CD1c-positive myeloid dendritic cell (primary cell): Measurements from ENCODE around the gene PRKRIP1.
A peak's percentile ranks its signal among the peaks of the same experiment; 100 is the strongest.
"Not testable (repeated sequence)": the region's sequence is repeated elsewhere in the genome, so short reads cannot be mapped to it uniquely, and the experiment has no call there.

Experiments
- DNase-seq: peaks from one replicate; pipeline ENCODE4 v3.0.0-alpha.2; 2016; ENCODE audit errors: extremely low spot score

Gene PRKRIP1

DNA sequence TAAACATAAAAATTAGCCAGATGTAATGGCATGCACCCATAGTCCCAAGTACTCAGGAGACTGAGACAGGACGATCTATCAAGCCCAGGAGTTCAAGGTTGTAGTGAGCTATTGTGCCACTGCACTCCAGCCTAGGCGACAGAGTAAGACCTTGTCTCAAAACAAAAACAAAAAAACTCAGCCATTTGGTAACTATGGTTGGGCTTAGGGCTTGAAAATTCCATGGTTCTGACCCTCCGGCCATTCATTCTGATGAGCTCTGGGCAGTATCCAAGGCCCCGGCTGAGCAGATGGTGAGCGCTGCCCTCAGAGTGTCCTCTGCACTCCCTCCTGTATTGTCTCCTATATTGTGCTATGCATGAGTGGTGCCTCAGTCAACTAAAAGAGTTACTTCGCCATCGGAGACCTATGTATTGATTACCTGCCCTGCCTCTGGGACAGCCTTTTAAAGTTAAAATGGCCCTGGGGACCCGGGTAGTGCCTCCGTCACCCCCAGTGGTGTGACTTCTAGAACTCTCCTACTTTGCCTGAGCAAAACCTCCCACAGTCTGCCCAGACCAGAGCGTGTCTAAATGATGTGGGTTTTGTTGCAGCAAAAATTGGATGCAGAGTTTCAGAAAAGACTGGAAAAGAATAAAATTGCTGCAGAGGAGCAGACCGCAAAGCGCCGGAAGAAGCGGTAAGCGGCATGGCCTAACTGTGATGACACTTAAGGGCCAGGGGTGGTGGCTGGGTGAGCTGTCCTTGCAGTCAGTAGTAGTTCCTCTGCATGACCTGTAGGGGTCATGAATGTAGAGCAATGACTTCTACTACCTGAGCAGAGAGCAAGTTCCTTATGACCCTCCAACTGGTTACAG, 8.1 kb downstream of the PRKRIP1 start:
- DNase-seq = peak; percentile 73

DNA sequence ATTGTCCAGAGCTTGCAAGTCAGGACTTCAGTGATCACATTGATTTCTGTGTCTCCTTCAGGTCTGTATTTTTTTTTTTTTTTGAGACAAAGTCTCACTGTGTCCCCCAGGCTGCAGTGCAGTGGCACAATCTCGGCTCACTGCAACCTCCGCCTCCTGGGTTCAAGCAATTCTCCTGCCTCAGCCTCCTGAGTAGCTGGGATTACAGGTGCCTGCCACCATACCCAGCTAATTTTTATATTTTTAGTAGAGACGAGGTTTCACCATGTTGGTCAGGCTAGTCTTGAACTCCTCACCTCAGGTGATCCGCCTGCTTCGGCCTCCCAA, 8.7 kb downstream of the PRKRIP1 start:
- DNase-seq = not testable (repeated sequence)

DNA sequence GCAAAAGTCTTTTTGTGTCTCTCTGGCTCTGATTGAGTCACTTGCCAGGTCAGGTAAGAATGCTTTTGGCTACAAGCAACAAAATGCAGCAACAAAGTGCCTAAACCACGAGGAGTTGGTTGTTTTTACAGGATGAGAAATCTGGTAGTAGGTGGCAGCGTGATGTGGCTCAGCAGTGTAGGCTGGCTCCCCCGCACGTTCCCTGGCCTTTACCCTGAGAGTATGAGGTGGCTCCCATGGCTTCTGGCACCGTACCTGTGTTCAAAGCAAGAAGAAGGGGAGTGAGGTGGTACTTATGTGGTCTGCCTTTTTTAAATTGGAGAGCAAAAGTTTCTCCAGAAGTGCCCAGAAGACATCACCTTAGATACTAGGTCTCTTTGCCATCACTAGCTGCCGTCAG, 11.7 kb downstream of the PRKRIP1 start:
- DNase-seq = no peak

DNA sequence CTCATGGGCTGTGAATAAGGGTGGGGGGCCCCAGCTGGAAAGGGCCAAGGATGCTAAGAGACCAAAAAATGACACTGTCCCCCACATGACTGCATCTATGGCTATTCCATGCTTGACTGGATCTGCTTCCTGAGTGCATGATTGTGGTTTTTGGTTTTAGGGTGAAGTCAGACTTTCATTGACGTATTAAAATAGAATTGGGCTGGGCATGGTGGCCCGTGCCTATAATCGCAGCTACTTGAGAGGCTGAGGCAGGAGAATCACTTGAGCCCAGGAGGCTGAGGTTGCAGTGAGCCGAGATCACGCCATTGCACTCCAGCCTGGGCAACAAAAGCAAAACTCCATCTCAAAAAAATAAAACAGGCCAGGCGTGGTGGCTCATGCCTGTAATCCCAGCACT, 12.4 kb downstream of the PRKRIP1 start:
- not testable (repeated sequence) for DNase-seq

DNA sequence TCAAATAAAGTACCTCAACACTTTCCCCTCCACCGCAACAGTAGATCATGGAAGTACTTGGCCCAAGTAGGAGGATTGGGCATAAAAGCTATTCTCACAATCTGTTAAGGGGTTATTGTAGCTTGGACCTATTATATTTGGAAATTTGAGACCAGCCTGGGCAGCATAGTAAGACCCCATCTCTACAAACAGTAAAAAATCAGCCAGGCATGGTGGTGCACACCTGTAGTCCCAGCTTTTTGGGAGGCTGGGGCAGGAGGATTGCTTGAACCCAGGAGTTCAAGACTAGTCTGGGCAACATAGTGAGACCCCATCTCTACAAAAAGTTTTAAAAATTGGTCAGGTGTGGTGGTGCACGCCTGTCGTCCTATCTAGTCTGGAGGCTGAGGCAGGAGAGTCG, 13.2 kb downstream of the PRKRIP1 start:
- DNase-seq = no peak

DNA sequence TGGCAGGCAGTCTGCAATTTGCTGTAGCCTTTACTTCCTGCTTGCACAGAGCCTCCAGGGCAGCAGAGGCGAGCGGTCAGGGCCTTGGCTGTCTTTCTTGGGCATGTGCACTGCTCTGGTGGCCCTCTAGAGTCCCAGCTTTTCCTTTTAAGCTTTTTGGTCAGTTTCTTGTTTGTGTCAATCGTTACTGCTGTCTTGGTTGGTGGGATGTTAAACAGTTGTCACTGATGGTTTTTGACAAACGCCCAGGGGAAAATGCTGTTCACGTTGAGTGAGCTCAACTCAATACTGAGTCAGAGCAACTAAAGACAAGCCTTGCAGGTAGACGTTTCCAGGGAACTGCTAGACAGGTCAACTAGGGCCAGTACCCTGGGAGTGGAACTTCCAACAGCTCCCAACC, 14.0 kb downstream of the PRKRIP1 start:
- no peak for DNase-seq

DNA sequence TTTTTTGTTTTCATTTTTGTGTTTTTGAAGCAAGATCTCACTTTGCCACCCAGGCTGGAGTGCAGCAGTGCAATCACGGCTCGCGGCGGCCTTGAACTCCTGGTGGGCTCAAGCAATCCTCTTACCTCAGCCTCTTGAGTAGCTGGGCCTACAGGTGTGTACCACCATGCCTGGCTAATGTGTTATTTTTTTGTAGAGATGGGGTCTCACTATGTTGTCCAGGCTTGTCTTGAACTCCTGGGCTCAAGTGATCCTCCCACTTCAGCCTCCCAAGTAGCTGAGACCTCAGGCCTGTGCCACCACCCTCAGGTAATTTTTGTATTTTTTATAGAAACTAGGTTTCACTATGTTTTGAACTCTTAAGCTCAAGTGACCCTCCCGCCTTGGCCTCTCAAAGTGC, 14.8 kb downstream of the PRKRIP1 start:
- DNase-seq = no peak

DNA sequence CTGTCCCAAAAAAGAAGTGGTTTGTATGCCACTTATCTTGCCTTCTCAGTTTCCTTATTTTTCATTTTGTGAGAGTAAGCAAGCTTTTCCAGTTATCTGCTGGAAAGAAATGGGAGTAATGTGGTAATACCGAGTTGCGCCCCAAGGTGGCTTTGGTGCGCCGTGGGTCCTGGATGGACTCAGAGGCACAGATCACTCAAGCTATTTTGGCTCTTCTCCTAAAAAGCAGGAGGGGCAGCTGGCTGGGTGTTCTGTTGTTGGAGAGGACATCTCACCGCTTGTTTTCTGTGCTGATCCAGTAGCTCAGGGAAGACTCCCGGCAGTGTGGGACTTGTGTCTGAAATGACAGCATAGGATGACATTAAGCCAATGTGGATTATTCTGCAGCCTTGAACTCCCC, 16.4 kb downstream of the PRKRIP1 start:
- peak; percentile 53 for DNase-seq

DNA sequence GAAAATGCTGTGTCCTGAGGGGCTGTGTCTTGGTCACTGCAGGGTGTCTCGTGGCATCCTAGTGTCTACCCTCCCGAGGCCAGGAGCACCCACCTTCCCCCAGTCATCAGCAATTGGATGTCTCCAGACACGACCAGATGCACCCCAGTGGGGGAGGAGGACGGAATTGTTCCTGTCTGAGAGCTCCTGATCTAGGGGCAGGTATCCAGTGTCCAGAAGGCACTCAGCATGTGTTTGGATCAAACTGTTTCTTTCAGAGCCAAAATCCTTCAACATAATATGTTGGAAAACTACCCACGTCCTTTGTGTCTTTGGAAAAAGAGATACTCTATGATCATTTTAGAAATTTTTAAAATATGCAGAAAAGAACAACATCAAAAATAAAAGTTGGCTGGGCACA, 16.9 kb downstream of the PRKRIP1 start:
- DNase-seq = no peak

DNA sequence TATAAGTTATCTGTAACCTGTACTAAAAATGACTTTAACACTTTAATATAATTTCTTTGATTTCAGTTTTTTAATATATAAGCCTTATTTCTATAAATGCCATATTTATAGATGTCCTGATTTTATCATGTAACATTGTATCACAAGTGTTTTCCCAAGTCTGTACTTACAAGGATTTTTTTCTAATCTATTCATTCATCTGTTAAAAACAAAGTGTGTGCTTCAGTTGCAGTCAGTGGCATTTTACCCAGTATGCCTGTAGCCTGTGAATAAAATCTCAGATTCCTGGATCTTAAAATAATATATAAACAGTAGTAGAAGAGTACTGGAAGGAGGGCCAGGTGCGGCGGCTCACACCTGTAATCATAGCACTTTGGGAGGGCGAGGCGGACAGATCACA, 17.4 kb downstream of the PRKRIP1 start:
- no peak for DNase-seq

DNA sequence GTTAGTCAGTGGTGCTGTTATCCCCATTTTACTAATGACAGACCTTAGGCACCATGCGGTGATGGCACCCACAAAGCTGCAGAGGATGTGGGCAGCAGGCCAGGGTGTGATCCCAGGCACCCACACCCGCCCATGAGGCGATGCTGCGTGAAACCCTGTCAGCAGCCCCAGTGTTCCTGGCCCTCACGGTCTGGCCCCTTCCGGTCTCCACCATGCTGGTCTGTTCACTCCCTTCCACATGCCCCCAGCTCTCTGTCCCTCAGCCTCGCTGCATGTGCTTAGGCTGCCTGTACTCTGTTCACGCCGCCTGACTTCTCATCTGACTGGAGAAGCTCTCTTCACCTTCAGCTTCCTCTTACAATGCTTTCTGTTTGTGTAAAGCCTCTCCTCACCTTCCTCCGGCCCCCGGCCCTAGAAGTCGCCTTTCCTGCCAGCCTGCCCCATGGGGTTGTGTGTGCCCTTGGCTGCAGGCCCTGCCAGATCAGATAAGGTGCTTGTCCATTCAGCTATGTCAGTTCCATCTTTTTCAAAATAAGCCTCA, 19.6 kb downstream of the PRKRIP1 start:
- no peak for DNase-seq

DNA sequence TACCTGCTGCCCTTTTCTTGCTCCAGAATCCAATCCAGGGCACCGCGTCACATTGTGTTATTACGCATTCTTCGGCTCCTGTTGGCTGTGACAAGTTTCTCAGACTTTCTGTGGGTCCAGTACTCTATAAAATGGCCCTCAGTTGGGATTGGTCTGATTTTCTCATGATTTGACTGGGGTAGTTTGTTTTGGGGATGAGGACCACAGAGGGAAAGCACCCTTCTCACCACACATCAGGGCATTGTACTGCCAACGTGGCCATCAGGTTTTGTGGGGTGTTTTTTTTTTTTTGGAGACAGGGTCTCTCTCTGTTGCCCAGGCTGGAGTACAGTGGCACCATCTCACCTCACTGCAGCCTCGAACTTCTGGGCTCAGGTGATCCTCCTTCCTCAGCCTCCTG, 20.2 kb downstream of the PRKRIP1 start:
- no peak for DNase-seq

DNA sequence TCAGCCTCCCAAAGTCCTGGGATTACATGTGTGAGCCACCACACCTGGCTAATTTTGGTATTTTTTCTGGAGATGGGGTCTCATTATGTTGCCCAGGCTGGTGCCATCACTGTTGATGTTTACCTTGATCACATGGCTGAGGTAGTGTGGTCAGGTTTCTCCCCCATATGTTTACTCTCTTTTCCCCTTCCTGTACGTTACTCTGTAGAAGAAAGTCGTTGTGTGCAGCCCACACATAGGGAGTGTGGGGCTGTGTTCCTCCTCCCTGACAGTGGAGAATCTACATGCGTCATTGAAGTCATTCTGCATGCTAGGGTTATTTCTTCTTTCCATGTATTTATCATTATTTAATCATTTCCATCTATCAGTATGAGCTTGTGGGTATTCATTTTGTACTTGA, 20.9 kb downstream of the PRKRIP1 start:
- no peak for DNase-seq

DNA sequence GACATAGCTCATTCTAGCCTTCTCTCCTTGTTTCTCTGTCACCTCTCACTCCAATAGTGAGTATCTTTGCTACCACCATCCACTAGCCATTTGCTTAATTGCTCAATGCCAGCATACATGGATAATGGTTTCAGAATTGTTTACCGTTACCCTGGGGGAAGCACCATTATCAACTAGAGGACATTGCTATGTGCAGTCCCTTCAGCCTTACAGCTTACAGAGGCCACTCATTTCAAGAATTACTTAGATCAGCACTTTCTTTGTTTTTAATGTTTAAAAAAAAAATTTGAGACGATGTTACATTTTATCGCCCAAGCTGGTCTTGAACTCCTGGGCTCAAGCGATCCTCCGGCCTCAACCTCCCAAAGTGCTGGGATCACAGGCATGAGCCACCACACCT, 22.4 kb downstream of the PRKRIP1 start:
- no peak for DNase-seq

DNA sequence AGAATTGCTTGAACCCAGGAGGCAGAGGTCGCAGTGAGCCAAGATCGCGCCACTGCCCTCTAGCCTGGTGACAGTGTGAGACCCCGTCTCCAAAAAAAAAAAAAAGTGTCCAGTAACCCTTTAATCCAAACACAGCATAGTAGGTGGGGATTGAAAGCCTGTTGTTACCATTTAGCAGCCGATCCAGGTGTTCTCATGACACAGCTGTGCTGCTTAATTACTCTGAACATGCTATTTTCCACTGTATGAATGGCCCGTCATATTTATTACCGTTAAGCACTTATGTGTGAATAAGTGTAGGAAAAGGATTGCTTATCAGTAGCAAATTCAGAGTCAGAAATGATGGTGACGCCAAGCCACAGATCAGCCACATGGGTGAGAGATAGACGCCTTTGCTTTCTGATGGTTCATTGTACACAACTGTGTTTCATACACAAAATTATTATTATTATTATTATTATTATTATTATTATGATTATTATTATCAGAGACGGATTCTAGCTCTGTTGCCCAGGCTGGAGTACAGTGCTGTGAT, 25.6 kb downstream of the PRKRIP1 start:
- DNase-seq = no peak

DNA sequence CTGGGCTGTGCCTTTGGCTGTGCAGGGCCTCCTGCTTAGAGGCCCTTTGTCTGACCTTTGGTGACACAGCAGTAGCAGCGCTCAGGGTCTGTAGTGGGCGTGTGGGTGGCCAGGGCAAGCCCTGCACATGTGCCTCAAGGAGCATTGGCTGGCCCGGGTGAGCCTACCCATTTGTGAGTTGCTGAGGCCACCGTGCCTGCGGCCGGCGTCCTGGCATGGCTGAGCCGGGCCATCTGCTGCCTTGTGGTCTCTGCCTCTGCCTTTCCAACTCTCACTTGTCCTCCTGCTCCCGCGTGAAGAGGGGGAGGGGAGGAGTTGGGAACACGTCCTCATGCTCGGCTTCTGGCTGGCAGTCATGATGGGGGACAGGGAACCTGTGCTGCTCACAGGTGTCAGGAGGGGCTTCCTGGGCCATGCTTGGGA, 28.0 kb downstream of the PRKRIP1 start:
- no peak for DNase-seq

DNA sequence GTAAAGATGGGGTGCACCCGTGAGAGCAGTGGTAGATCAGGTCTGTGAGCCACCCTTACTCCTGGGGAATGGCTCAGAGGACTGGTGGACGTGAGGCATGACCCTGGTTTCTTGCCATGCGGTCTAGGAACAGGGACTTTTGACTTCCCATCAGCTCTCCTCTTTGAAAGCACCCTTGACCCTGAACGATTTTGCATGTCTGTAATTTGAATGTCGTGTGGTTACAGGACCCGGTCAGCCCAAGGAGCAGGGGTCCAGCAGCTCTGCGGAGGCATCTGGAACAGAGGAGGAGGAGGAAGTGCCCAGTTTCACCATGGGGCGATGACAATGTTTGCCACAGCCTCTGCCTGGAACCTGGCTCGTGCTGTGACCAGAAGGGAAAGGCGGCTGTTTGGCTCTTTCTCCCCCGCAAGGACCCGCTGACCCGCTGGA, 28.6 kb downstream of the PRKRIP1 start:
- DNase-seq = peak; percentile 68

DNA sequence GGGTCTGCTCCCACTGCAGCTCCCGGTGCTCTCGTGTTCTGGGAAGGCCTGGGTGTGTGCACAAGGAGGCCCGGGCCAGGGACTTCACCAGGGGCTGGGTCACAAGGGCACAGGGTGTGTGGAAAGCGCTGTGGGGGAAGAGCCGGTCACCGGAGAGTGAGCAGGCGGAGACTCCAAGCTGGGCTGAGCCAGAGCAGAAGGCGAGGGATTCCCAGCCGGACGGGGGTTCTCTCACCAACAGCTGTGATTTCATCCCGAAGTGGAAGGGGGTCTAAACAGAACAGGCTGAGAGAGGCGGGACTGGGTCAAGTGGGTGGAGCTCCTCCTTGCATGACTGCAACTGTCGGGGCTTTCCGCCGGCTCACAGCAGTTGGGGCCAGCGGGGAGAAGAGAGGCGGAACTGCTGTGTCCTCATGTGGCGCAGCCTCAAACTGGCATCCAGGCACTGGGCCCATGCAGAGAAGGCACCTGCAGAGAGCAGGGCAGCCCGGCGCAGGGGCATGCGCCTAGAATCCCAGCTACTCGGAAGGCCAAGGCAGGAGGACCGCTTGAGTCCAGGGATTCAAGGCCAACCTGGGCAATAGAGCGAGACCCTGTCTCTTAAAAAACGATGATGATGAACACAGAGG, 29.6 kb downstream of the PRKRIP1 start:
- DNase-seq = peak; percentile 88

DNA sequence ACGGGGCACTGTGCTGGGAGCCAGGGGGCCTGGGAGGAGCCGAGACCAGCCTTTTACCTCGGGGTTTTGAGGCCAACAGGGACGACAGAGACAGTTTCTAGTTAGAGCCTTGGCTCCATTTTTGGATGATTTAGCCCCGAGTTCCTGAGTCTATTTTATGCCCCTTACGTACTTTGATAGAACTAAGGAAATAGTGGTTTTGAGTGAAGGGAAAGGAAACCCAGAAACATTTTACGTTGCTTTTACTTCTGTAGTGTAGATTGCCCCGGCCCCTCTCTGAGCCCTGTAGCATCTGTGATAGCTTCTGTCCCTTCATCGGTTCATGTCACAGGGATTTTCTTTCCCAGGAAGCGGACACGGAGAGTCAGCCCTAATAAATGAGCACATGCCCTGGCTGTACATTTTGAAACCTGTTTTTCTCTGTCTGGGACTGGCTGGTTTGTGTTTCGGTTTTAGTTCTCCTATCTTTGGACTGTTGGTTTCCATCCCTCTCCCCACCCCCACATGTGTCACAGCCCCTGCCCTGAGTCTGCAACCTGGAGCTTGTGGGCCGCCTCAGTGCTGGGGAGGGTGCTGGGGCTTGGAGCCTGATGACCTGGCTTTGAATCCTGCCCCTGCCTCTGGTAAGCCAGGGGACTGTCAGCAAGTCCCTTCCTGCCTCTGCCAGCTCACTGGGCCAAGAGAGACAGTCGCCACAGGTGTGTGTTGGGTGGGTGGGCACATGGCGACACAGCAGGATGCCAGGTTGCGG, 30.3 kb downstream of the PRKRIP1 start:
- DNase-seq = peak; percentile 85

DNA sequence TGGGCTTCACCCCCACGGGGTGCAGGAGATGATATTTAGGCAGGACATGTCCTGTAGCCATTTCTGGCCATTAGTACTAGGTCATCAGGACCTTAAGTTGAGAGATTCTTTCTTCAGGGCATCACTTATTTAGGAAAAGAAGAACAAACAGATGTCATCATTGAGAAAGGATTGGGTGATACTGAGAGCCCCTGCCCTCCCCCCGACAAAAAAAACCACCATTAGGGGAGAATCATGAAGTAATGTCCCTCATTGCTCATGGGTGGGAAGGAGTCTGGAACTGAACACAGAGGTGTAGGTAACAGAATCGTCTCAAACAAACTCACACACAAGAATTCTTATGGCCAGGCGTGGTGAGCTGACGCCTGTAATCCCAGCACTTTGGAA, 30.8 kb downstream of the PRKRIP1 start:
- DNase-seq = peak; percentile 27

DNA sequence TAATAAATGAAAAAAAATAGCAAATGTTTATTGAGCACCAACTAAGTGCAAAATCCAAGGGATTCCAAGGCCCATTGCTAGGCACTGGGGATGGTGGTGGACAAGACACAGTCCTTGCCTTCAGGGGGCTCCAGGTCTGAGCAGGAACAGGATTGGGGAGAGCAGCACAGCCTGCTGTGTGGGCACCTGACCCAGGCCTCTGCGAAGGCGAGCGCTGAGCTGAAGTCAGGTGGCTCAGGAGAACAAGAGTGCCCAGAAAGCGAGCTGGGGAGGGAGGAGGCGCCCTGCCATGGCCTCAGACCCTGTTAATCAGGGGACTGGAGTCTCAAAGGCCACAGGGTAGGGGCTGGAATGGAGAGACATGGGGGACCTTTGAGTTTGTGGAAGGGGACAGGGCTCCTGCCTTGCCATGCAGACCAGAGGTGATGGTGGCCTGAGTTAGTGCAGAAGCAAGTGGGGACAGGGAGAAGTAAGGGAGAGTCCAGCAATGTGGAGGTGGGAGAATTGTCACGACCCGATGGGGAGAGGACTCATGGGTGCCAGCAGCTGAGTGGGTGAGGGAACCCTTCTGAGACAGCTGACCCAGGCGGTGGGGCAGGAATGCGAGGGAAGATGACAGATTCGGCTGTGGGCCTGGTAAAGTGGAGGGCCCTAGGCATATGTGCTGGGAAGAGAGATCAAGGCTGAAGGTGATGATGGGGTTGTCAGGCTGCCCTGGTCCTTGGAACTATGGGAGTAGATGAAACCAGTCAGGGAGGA, 33.2 kb downstream of the PRKRIP1 start:
- no peak for DNase-seq
